GM18526 (cell line): ENCODE results near the gene DYSF.

Experiments used
- POLR2A ChIP-seq: IDR thresholded peaks from 3 replicates; pipeline ENCODE4 v1.6.1; 2011; ENCODE audit not compliant: insufficient read length; ENCODE audit errors: extremely low read depth

The DYSF gene

GRCh38 chr2:71658771-71659170 is 205.4 kb downstream of the DYSF start:
- no peak for TF ChIP-seq POLR2A

GRCh38 chr2:71659868-71660518 is 206.6 kb downstream of the DYSF start:
- TF ChIP-seq POLR2A, result no peak

GRCh38 chr2:71661782-71662181 is 208.4 kb downstream of the DYSF start:
- no peak for TF ChIP-seq POLR2A

GRCh38 chr2:71662665-71663394 is 209.5 kb downstream of the DYSF start:
- no peak for TF ChIP-seq POLR2A

- no peak for TF ChIP-seq POLR2A
Observed at GRCh38 chr2:71664161-71664560, 210.8 kb downstream of the DYSF start.

GRCh38 chr2:71665168-71666093 is 212.1 kb downstream of the DYSF start:
- TF ChIP-seq POLR2A, result no peak

- TF ChIP-seq POLR2A, result no peak
Observed at GRCh38 chr2:71666094-71666474, 212.7 kb downstream of the DYSF start.

- no peak for TF ChIP-seq POLR2A
Observed at GRCh38 chr2:71667256-71668182, 214.2 kb downstream of the DYSF start.

- no peak for TF ChIP-seq POLR2A
Observed at GRCh38 chr2:71668326-71669057, 215.1 kb downstream of the DYSF start.

- TF ChIP-seq POLR2A, result no peak
Observed at GRCh38 chr2:71669058-71669456, 215.7 kb downstream of the DYSF start.

- no peak for TF ChIP-seq POLR2A
Observed at GRCh38 chr2:71669628-71670429, 216.5 kb downstream of the DYSF start.

GRCh38 chr2:71670430-71670795 is 217.1 kb downstream of the DYSF start:
- TF ChIP-seq POLR2A, result no peak

GRCh38 chr2:71671203-71671854 is 218.0 kb downstream of the DYSF start:
- TF ChIP-seq POLR2A, result no peak
